K562 (cell line): Measurements from ENCODE around the gene TRUB2.

Experiments
- ARHGAP35 ChIP-seq: fragments of 450-650 bp; IDR thresholded peaks from 2 replicates; pipeline ENCODE4 v1.6.1; 2018; ENCODE audit not compliant: partially characterized antibody
- CTCF ChIP-seq, 3 experiments: IDR thresholded peaks in 2 of 3; conservative IDR thresholded peaks in 1 of 3; 2 replicates each; pipeline ENCODE4 v1.5.1; 2011 to 2012; ENCODE audit warnings: low read length in 3 of 3, mild to moderate bottlenecking in 3 of 3, control low read depth in 2 of 3, improper control_type of control experiment in 1 of 3, inconsistent platforms in 1 of 3, low read depth in 1 of 3, mixed read lengths in 1 of 3, moderate library complexity in 1 of 3; ENCODE audit not compliant: insufficient read depth in 2 of 3
- EP300 ChIP-seq: IDR thresholded peaks from 2 replicates; pipeline ENCODE4 v1.6.1; 2012; ENCODE audit warnings: low read length, improper control_type of control experiment
- FOXK1 ChIP-seq: sonication (generic); formaldehyde crosslinking; IDR thresholded peaks from 2 replicates; pipeline ENCODE4 v1.8.0; 2022; ENCODE audit warnings: missing genetic modification reagents, mild to moderate bottlenecking, borderline replicate concordance
- NFE2 ChIP-seq: IDR thresholded peaks from 2 replicates; pipeline ENCODE4 v1.6.1; 2014; ENCODE audit warnings: antibody characterized with exemption, low read depth
- NFRKB ChIP-seq: fragments of 450-650 bp; IDR thresholded peaks from 2 replicates; pipeline ENCODE4 v1.6.1; 2016; ENCODE audit warnings: low read depth
- RFX1 ChIP-seq: fragments of 450-650 bp; IDR thresholded peaks from 2 replicates; pipeline ENCODE4 v1.6.1; 2016; ENCODE audit warnings: mild to moderate bottlenecking, moderate library complexity
- TF ChIP-seq, protein P1 (sequence below): fragments of 250-450 bp; sonication (Bioruptor Pico); IDR thresholded peaks from 2 replicates; pipeline ENCODE4 v1.5.0; 2021
- TF ChIP-seq, protein P2 (sequence below), 2 experiments: fragments of 450-650 bp; formaldehyde crosslinking in 1 of 2; IDR thresholded peaks; 2 replicates each; pipeline versions ENCODE4 v1.4.0 to v1.6.1; 2014 to 2020; ENCODE audit warnings: mild to moderate bottlenecking in 2 of 2, borderline replicate concordance in 1 of 2, low read depth in 1 of 2

DNA sequence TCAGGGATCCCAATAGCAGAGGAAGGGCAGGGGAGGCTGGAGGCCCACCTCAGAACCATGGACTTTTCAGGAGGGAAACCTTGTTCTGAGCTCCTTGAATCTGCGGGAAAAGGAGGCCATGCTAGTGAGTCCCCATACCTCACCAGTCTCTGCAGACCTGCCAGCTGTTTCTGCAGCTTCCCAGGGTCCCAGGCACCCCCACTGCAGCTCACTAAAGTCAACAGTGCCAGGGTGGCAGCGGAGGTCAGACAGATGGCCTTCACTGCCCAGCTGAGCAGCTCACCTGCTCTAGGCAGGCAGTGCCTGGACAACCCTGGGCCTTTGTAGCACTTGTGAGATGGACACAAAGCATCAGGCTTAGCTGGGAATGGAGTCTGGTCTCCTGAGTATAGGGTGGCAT, 13.7 kb upstream of the TRUB2 start:
- no peak for TF ChIP-seq EP300
- no peak for TF ChIP-seq NFE2
- TF ChIP-seq RFX1 = no peak
- no peak for TF ChIP-seq ARHGAP35
- no peak for TF ChIP-seq NFRKB
- TF ChIP-seq FOXK1 (CRISPR knock-in tag) = no peak
- TF ChIP-seq, protein P1, sequence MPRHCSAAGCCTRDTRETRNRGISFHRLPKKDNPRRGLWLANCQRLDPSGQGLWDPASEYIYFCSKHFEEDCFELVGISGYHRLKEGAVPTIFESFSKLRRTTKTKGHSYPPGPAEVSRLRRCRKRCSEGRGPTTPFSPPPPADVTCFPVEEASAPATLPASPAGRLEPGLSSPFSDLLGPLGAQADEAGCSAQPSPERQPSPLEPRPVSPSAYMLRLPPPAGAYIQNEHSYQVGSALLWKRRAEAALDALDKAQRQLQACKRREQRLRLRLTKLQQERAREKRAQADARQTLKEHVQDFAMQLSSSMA (CRISPR knock-in tag) = no peak
- TF ChIP-seq, protein P2, sequence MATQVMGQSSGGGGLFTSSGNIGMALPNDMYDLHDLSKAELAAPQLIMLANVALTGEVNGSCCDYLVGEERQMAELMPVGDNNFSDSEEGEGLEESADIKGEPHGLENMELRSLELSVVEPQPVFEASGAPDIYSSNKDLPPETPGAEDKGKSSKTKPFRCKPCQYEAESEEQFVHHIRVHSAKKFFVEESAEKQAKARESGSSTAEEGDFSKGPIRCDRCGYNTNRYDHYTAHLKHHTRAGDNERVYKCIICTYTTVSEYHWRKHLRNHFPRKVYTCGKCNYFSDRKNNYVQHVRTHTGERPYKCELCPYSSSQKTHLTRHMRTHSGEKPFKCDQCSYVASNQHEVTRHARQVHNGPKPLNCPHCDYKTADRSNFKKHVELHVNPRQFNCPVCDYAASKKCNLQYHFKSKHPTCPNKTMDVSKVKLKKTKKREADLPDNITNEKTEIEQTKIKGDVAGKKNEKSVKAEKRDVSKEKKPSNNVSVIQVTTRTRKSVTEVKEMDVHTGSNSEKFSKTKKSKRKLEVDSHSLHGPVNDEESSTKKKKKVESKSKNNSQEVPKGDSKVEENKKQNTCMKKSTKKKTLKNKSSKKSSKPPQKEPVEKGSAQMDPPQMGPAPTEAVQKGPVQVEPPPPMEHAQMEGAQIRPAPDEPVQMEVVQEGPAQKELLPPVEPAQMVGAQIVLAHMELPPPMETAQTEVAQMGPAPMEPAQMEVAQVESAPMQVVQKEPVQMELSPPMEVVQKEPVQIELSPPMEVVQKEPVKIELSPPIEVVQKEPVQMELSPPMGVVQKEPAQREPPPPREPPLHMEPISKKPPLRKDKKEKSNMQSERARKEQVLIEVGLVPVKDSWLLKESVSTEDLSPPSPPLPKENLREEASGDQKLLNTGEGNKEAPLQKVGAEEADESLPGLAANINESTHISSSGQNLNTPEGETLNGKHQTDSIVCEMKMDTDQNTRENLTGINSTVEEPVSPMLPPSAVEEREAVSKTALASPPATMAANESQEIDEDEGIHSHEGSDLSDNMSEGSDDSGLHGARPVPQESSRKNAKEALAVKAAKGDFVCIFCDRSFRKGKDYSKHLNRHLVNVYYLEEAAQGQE (IDR thresholded peaks at IDR 0.05; ENCODE audit: borderline replicate concordance) = no peak
- TF ChIP-seq, protein P2 (CRISPR knock-in tag; IDR thresholded peaks at IDR 0.05; ENCODE audit: low read depth) = no peak
- no peak for TF ChIP-seq CTCF (IDR thresholded peaks at IDR 0.05 in 2 of 3, conservative IDR thresholded peaks at IDR 0.05 in 1 of 3; ENCODE audit: insufficient read depth in 2 of 3, low read depth in 1 of 3, low read length in 3 of 3)
